ENCODE measurements around the gene TTC7B.
A peak's percentile ranks its signal among the peaks of the same experiment; 100 is the strongest.

TTC7B gene

GRCh38 chr14:90758028-90758889 is 58.0 kb downstream of the TTC7B start:
- Mint-ChIP-seq H3K4me3 (peak overlapping the region; percentile 75), H3K4me1 (ENCODE audit: low read depth) (peaks cover 32% of the 10 kb centered on the region), H3K36me3 (ENCODE audit: low read depth) (no peaks in the 10 kb centered on the region), H3K9me3 (peaks cover 7% of the 10 kb centered on the region), H3K27me3 (no peaks in the 10 kb centered on the region), H3K27ac (peak overlapping the region; percentile 90)
- DNase-seq, result peak; percentile 98

- Mint-ChIP-seq H3K36me3 (ENCODE audit: low read depth) (no peaks in the 10 kb centered on the region), H3K4me1 (ENCODE audit: low read depth) (peaks cover 32% of the 10 kb centered on the region), H3K27ac (no peak overlapping the region), H3K9me3 (peaks cover 2% of the 10 kb centered on the region), H3K27me3 (no peaks in the 10 kb centered on the region), H3K4me3 (peak overlapping the region; percentile 70)
- DNase-seq, result no peak
These were observed 58.8 kb downstream of the TTC7B start for GRCh38 chr14:90757452-90757851.

GRCh38 chr14:90756755-90757345 is 59.4 kb downstream of the TTC7B start:
- no peaks in the 10 kb centered on the region for H3K27me3 Mint-ChIP-seq
- no peaks in the 10 kb centered on the region for H3K36me3 Mint-ChIP-seq (ENCODE audit: low read depth)
- H3K9me3 Mint-ChIP-seq, result no peaks in the 10 kb centered on the region
- H3K4me3 Mint-ChIP-seq, result no peak overlapping the region
- peaks cover 32% of the 10 kb centered on the region for H3K4me1 Mint-ChIP-seq (ENCODE audit: low read depth)
- no peak for DNase-seq
- H3K27ac Mint-ChIP-seq, result no peak overlapping the region

DNA sequence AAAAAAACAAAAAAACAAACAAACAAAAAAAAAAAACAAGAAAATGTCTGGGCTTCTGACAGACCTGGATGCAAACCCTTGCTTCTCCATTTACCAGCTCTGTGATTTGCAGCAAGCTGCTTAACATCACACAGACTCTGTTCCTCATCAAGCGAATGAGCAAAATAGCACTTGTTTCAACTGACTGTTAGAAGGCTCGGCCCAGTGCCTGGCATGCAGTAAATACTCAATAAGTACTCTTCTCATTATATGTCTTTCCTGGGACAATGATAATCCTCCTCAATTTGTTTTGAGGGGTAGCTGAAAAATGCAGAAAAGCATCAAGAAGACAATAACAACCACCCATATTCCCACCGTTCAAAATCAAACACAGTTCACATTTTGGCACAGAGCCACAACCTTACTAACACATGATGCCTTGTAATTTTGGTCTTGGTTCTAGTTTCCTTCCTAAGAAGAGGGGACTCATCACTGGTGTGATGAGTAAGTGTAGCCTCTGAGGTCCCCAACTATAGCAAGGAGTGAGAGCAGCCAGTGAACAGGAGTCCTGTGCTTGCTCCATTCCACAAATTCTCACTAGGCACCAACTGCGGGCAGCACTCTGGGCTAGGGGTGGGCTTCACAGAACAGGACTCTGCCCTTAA is 60.4 kb downstream of the TTC7B start:
- H3K27me3 Mint-ChIP-seq, result no peaks in the 10 kb centered on the region
- no peak for DNase-seq

GRCh38 chr14:90753456-90754005 is 62.7 kb downstream of the TTC7B start:
- Mint-ChIP-seq H3K4me3 (no peak overlapping the region), H3K27ac (no peak overlapping the region)

More for the DNA sequence above, 60.4 kb downstream of the TTC7B start:
- no peaks in the 10 kb centered on the region for H3K36me3 Mint-ChIP-seq (ENCODE audit: low read depth)
- H3K4me1 Mint-ChIP-seq (ENCODE audit: low read depth), result peaks cover 32% of the 10 kb centered on the region
- no peak overlapping the region for H3K4me3 Mint-ChIP-seq
- no peaks in the 10 kb centered on the region for H3K9me3 Mint-ChIP-seq
- peak overlapping the region; percentile 72 for H3K27ac Mint-ChIP-seq

GRCh38 chr14:90750701-90751100 is 65.5 kb downstream of the TTC7B start:
- Mint-ChIP-seq H3K27me3 (no peaks in the 10 kb centered on the region), H3K4me1 (ENCODE audit: low read depth) (peaks cover 2% of the 10 kb centered on the region), H3K9me3 (peaks cover 8% of the 10 kb centered on the region), H3K36me3 (ENCODE audit: low read depth) (no peaks in the 10 kb centered on the region), H3K27ac (no peak overlapping the region), H3K4me3 (no peak overlapping the region)
- DNase-seq, result no peak

More at GRCh38 chr14:90753456-90754005, 62.7 kb downstream of the TTC7B start:
- peaks cover 6% of the 10 kb centered on the region for H3K9me3 Mint-ChIP-seq
- no peaks in the 10 kb centered on the region for H3K36me3 Mint-ChIP-seq (ENCODE audit: low read depth)
- H3K27me3 Mint-ChIP-seq, result no peaks in the 10 kb centered on the region
- no peak for DNase-seq
- H3K4me1 Mint-ChIP-seq (ENCODE audit: low read depth), result peaks cover 21% of the 10 kb centered on the region

- Mint-ChIP-seq H3K36me3 (ENCODE audit: low read depth) (no peaks in the 10 kb centered on the region), H3K4me1 (ENCODE audit: low read depth) (no peaks in the 10 kb centered on the region), H3K27ac (no peak overlapping the region), H3K9me3 (peaks cover 8% of the 10 kb centered on the region), H3K27me3 (no peaks in the 10 kb centered on the region), H3K4me3 (no peak overlapping the region)
- no peak for DNase-seq
These were observed 66.0 kb downstream of the TTC7B start for GRCh38 chr14:90750191-90750590.

DNA sequence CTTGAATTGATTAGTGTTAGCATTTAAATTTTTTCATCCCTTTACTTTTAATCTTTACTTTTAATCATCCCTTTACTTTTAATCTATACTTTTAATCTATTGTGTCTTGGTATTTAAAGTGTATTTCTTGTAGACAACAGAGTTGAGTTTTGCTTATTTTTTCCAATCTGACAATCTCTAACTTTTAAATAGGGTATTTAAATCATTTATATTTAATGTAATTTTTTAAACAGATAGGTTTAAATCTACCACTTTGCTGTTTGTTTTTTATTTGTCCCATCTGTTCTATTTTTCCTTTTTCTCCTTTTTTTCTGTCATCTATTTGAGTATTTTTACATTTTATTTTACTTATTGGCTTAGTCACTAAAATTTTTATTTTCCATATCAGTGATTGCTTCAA is 68.3 kb downstream of the TTC7B start:
- H3K27me3 Mint-ChIP-seq, result no peaks in the 10 kb centered on the region
- H3K27ac Mint-ChIP-seq, result no peak overlapping the region
- H3K9me3 Mint-ChIP-seq, result peaks cover 8% of the 10 kb centered on the region
- no peak overlapping the region for H3K4me3 Mint-ChIP-seq
- no peaks in the 10 kb centered on the region for H3K4me1 Mint-ChIP-seq (ENCODE audit: low read depth)
- no peak for DNase-seq
- no peaks in the 10 kb centered on the region for H3K36me3 Mint-ChIP-seq (ENCODE audit: low read depth)

DNA sequence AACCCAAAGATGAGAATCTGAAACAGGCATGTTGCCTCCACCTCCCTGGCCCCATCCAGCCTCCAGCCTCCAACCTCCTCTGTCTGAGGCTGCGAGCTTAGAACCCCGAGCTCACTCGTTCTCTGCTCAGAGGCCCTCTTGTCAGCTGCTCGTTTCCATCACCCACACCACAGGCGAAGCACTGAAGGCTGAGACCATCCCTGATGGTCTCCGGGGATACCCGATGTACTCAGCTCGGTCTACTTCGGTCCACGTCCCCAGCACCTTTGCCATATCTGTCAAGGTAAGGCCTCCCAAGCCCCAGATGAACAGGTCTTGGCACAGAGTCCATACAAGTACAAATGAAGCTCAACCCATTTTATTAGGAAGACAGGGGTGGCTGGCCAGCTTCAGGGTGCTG is 72.4 kb downstream of the TTC7B start:
- Mint-ChIP-seq H3K27ac (no peak overlapping the region), H3K9me3 (peaks cover 2% of the 10 kb centered on the region), H3K27me3 (no peaks in the 10 kb centered on the region), H3K4me3 (no peak overlapping the region), H3K36me3 (ENCODE audit: low read depth) (no peaks in the 10 kb centered on the region), H3K4me1 (ENCODE audit: low read depth) (no peaks in the 10 kb centered on the region)
- DNase-seq, result no peak

GRCh38 chr14:90743425-90743824 is 72.8 kb downstream of the TTC7B start:
- H3K4me1 Mint-ChIP-seq (ENCODE audit: low read depth), result no peaks in the 10 kb centered on the region
- no peaks in the 10 kb centered on the region for H3K27me3 Mint-ChIP-seq
- no peak overlapping the region for H3K4me3 Mint-ChIP-seq
- no peak overlapping the region for H3K27ac Mint-ChIP-seq
- DNase-seq, result no peak
- peaks cover 2% of the 10 kb centered on the region for H3K9me3 Mint-ChIP-seq
- H3K36me3 Mint-ChIP-seq (ENCODE audit: low read depth), result no peaks in the 10 kb centered on the region

DNA sequence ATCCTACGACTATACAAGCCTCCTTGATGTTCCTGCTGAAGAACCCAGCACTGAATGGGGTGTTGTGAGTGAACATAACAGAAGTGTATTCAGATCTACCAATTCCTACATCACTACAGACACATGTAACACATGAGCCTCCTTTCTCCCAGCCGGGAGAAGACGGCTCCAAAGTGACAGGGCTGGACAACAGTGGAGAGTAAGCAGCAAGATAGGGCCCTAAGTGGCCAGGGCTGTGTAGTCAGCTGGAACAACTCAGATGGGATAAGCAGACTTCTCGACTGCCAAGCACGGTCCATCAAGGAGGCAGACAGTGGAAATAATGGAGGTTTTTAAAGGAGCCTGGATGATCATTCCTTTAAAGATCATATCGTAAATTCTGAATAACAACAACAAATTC is 73.5 kb downstream of the TTC7B start:
- DNase-seq, result no peak
- H3K9me3 Mint-ChIP-seq, result no peaks in the 10 kb centered on the region
- no peak overlapping the region for H3K27ac Mint-ChIP-seq
- H3K4me3 Mint-ChIP-seq, result no peak overlapping the region
- H3K27me3 Mint-ChIP-seq, result no peaks in the 10 kb centered on the region
- H3K36me3 Mint-ChIP-seq (ENCODE audit: low read depth), result no peaks in the 10 kb centered on the region
- no peaks in the 10 kb centered on the region for H3K4me1 Mint-ChIP-seq (ENCODE audit: low read depth)

DNA sequence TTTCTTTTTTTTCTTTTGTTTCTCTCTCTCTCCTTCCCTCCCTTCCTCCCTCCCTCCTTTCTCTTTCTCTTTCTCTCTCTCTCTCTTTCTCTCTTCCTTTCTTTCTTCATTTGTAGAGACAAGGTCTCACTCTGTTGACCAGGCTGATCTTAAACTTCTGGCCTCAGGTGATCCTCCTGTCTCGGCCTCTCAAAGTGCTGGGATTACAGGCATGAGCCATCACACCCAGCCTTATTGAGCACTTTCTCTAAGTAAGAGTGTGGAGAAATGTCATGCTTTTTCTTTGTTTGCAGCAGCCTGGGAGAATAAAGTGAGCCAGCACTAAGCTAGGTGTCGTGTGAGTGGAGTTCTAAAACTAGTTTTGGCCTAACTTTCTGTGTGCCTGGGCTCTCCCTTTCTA is 74.0 kb downstream of the TTC7B start:
- Mint-ChIP-seq H3K27ac (no peak overlapping the region), H3K9me3 (no peaks in the 10 kb centered on the region), H3K4me3 (no peak overlapping the region), H3K27me3 (no peaks in the 10 kb centered on the region), H3K36me3 (ENCODE audit: low read depth) (no peaks in the 10 kb centered on the region), H3K4me1 (ENCODE audit: low read depth) (no peaks in the 10 kb centered on the region)
- no peak for DNase-seq

- Mint-ChIP-seq H3K36me3 (ENCODE audit: low read depth) (no peaks in the 10 kb centered on the region), H3K9me3 (no peaks in the 10 kb centered on the region), H3K27ac (no peak overlapping the region), H3K4me1 (ENCODE audit: low read depth) (no peaks in the 10 kb centered on the region), H3K4me3 (no peak overlapping the region), H3K27me3 (no peaks in the 10 kb centered on the region)
- DNase-seq, result no peak
These were observed 74.6 kb downstream of the TTC7B start for GRCh38 chr14:90741682-90741946.

DNA sequence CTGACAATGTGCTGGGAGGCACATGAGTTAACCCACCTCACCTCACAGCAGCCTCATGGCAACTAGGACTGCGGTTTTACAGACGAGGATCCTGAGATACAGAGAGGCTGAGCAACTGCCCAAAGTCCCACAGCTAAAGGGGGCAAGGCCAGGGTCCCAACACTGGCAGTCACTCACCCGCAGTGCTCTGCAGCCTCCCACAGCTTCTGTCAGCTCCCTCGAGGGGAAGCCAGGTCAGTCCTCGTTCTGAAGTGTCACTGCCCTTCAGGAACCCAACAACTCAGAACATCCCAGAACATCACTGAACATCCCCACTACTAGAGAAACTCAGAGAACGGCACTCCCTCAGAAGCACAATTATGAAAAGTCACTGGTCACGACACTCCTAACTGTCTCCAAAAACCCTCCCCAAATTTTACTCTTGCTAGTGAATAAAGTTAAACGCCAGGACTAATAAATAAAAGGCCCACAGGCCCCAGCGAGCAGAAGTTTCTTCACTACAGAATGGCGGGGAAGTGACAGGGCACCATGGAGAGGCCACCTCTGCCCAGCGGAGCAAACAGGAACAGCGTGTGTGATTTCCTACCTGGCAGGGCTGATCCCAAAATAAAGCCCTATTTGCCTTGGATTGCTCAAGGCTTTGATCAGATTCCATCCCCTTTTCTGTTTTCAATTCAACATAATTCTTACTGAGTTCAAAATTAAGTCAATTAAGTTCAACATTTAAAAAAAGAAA is 75.1 kb downstream of the TTC7B start:
- no peak overlapping the region for H3K4me3 Mint-ChIP-seq
- DNase-seq, result no peak
- no peaks in the 10 kb centered on the region for H3K4me1 Mint-ChIP-seq (ENCODE audit: low read depth)
- H3K9me3 Mint-ChIP-seq, result no peaks in the 10 kb centered on the region
- no peak overlapping the region for H3K27ac Mint-ChIP-seq
- no peaks in the 10 kb centered on the region for H3K27me3 Mint-ChIP-seq
- H3K36me3 Mint-ChIP-seq (ENCODE audit: low read depth), result no peaks in the 10 kb centered on the region

All from activated T-cell treated with anti-CD3 and anti-CD28 coated beads, Interleukin-2, amount 50 U/mL, for 24 hours (primary cell).